Left ventricle myocardium inferior (tissue), 1 donor: Measurements from ENCODE around the gene RNF157. TPM values are rescaled to one million over a fixed set of nuclear protein-coding genes. Genes with fewer than 3 reads are reported as not detected.
"Not testable (repeated sequence)": the region's sequence is repeated elsewhere in the genome, so short reads cannot be mapped to it uniquely, and the experiment has no call there.

Experiments used
- DNase-seq: peaks from one replicate; pipeline ENCODE4 v3.0.0-alpha.2; 2020
- H3K27ac ChIP-seq: fragments of 200-600 bp; replicated peaks from 2 replicates; pipeline ENCODE4 v1.8.0; 2021
- H3K27me3 ChIP-seq: fragments of 200-600 bp; 2 replicates; pipeline ENCODE4 v1.8.0; 2021; ENCODE audit warnings: low read depth
- H3K36me3 ChIP-seq: fragments of 200-600 bp; 2 replicates; pipeline ENCODE4 v1.8.0; 2021
- H3K4me1 ChIP-seq: fragments of 200-600 bp; 2 replicates; pipeline ENCODE4 v1.8.0; 2021
- H3K4me3 ChIP-seq: fragments of 200-600 bp; 2 replicates; pipeline ENCODE4 v1.8.0; 2021; ENCODE audit warnings: mild to moderate bottlenecking, moderate library complexity
- H3K9me3 ChIP-seq: fragments of 200-600 bp; replicated peaks from 2 replicates; pipeline ENCODE4 v1.8.0; 2021
- CTCF ChIP-seq: fragments of 200-600 bp; IDR thresholded peaks from 2 replicates; pipeline ENCODE4 v1.8.0; 2021; ENCODE audit warnings: antibody characterized with exemption, mild to moderate bottlenecking, borderline replicate concordance
- intact Hi-C: fragments of 100-400 bp; cut with micrococcal nuclease; formaldehyde crosslinking; loops from one replicate; pipeline ENCODE4 v1.11.0; 2022
- total RNA-seq: library from RNA; stranded (reverse); fragmentation: NEBNext Ultra II Directional; extraction: Animal tissue kit (Norgen Biotek cat#: 25700); gene quantifications from one replicate; pipeline ENCODE4 v1.2.1, GENCODE V29; 2021
- donor health status: DM: no; HTN: yes; CAD: no; lungs with severe emphysema.

Gene RNF157
- total RNA-seq, 1 donor from 2014 or later = 4.8 TPM

GRCh38 chr17:76236603-76237002 lies 3.7 kb downstream of the RNF157 start:
- no peak overlapping the region for H3K4me3 ChIP-seq
- intact Hi-C loops = no loop called here
- no peaks in the 10 kb centered on the region for H3K9me3 ChIP-seq
- peaks cover 18% of the 10 kb centered on the region for H3K4me1 ChIP-seq
- no peak for DNase-seq
- no peaks in the 10 kb centered on the region for H3K36me3 ChIP-seq
- H3K27me3 ChIP-seq = no peaks in the 10 kb centered on the region
- H3K27ac ChIP-seq = no peak overlapping the region
- TF ChIP-seq CTCF = no peak

DNA sequence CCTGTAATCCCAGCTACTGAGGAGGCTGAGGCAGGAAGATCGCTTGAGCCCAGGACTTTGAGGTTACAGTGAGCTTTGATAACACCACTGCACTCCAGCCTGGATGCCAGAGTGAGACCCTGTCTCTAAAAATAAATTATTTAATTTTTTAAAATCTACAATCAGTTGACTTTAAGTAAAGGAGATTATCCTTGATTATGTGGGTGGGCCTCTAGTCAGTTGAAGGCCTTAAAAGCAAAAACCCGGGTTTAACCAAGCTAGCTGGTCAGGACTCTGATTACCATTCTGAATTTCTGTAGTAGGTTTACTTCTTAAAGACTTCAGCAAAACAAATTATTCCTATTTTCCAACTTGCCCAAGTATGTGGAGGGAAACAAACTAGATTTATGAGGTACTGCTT lies 4.4 kb downstream of the RNF157 start:
- Histone ChIP-seq H3K27ac (no peak overlapping the region), H3K4me3 (no peak overlapping the region), H3K27me3 (no peaks in the 10 kb centered on the region), H3K36me3 (no peaks in the 10 kb centered on the region), H3K4me1 (peaks cover 11% of the 10 kb centered on the region), H3K9me3 (no peaks in the 10 kb centered on the region)
- TF ChIP-seq CTCF = no peak
- intact Hi-C loops = no loop called here
- DNase-seq = no peak

DNA sequence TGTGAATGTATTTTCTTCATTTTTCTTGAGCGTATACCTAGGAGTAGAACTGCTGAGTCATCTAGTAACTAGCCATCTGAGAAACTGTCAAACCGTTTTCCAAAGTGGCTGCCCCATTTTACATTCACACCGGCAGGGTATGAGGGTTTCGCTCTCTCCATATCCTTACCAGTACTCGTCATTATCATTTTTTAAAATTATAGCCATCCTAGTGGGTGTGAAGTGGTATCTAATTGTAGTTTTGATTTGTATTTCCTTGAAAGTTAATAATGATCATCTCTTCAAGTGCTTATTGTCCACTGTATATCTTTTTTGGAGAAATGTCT lies 6.0 kb downstream of the RNF157 start:
- Histone ChIP-seq H3K9me3 (no peaks in the 10 kb centered on the region), H3K4me3 (no peak overlapping the region), H3K4me1 (peaks cover 3% of the 10 kb centered on the region), H3K36me3 (no peaks in the 10 kb centered on the region), H3K27me3 (no peaks in the 10 kb centered on the region), H3K27ac (no peak overlapping the region)
- DNase-seq = no peak
- intact Hi-C loops = no loop called here
- TF ChIP-seq CTCF = no peak

- intact Hi-C loops = no loop called here
- TF ChIP-seq CTCF = no peak
- no peaks in the 10 kb centered on the region for H3K36me3 ChIP-seq
- no peaks in the 10 kb centered on the region for H3K4me1 ChIP-seq
- no peak overlapping the region for H3K4me3 ChIP-seq
- no peaks in the 10 kb centered on the region for H3K27me3 ChIP-seq
- no peak overlapping the region for H3K27ac ChIP-seq
- H3K9me3 ChIP-seq = no peaks in the 10 kb centered on the region
- DNase-seq = no peak
Observed at GRCh38 chr17:76233588-76234353, 6.5 kb downstream of the RNF157 start.

DNA sequence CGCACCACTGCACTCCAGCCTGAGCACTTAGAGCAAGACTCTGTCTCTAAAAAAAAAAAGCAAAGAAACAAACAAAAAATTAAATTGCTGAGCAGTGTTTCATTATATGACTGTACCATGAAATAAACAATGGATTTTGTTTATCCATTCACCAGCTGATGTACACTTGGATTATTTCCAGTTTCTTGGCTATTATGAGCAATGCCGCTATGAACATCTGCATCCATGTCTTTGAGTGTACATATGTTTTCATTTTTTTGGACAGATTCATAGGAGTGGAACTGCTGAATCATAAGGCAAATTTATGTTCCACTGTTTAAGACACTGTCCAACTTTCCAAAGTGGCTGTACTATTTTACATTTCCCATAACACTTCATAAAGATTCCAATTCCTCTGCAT lies 8.0 kb downstream of the RNF157 start:
- Histone ChIP-seq H3K36me3 (no peaks in the 10 kb centered on the region), H3K27ac (no peak overlapping the region), H3K9me3 (no peaks in the 10 kb centered on the region), H3K27me3 (no peaks in the 10 kb centered on the region), H3K4me3 (no peak overlapping the region), H3K4me1 (no peaks in the 10 kb centered on the region)
- no peak for DNase-seq
- TF ChIP-seq CTCF = no peak
- intact Hi-C loops = no loop called here

DNA sequence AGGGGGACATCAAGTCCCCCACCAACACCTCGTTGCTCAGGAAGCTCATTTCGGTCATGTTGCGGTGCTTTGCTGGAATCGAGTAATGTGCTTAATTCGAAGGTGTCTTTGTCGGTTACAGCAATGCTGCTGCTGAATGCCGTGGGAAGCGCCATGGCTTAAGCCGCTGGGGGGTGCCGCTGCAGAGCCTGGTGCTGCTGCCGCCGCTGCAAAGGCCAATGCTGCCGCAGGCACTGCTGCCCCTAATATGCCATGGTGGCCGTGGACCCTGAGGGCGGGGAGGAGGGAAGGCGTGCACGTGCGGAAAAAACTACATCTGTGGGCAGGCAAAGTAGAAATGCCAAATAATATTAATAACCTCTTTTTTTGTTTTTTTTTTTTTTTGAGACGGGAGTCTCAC lies 13.5 kb downstream of the RNF157 start:
- H3K9me3 ChIP-seq, H3K4me3 ChIP-seq, H3K27me3 ChIP-seq, DNase-seq, H3K4me1 ChIP-seq, H3K36me3 ChIP-seq, intact Hi-C loops, H3K27ac ChIP-seq: not testable (repeated sequence)

DNA sequence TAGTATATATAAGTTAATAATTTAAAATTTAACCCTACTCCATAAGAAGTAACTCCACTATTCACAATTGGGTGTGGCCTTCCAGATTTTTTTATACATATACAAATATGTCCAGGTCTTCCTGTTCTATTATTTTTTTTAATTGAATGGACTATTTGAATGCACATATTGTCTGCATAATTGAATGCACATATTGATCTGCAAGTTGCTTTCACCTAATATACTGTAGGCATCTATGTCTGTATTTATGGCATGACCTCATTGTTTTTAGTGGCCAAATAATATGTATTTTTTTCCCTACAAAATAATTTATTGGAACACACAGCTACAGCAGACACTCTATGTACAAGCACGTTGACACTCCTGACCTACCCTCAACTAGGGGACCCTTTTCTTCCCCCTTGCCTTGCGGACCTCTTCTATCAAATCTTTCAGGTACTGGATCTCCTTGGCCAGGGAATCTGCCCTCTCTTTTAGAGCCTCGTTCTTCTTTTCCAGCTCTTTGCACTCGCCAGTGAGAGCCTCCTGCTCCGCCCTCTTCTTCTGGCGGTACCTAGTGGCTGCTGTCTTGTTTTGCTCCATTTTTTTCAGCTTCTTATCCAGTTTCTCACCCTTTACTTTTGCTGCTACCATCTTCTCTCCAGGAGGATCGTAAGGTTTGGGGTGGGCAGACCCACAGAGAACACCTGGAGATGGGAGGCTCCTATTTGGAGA lies 14.8 kb downstream of the RNF157 start:
- H3K36me3 ChIP-seq, intact Hi-C loops, H3K4me1 ChIP-seq: not testable (repeated sequence)

More for the DNA sequence above, 14.8 kb downstream of the RNF157 start:
- not testable (repeated sequence) for DNase-seq, H3K4me3 ChIP-seq, H3K27me3 ChIP-seq, H3K27ac ChIP-seq, H3K9me3 ChIP-seq
